ENCODE data around the gene IFT27.
A peak's percentile ranks its signal among the peaks of the same experiment; 100 is the strongest.

The IFT27 gene

DNA sequence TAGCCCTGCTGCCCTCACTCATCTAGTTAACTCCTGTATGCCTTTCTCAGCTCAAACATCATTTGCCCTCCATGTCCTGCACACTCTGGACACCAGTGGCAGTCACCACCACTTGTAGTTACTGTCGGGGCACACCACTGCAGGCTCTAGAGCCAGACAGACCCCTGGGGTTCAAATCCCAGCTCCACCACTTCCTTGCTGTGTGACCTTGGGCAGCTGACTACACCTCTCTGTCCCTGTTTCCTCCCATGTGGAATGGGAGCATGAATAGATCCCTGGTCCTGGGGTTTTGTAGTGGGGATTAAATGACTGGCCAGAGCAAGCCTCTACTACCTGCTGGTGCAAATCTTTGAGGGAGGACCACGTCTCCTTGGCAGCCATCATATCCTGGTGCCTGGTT is 7.8 kb upstream of the IFT27 start:
- TF ChIP-seq, protein P1, sequence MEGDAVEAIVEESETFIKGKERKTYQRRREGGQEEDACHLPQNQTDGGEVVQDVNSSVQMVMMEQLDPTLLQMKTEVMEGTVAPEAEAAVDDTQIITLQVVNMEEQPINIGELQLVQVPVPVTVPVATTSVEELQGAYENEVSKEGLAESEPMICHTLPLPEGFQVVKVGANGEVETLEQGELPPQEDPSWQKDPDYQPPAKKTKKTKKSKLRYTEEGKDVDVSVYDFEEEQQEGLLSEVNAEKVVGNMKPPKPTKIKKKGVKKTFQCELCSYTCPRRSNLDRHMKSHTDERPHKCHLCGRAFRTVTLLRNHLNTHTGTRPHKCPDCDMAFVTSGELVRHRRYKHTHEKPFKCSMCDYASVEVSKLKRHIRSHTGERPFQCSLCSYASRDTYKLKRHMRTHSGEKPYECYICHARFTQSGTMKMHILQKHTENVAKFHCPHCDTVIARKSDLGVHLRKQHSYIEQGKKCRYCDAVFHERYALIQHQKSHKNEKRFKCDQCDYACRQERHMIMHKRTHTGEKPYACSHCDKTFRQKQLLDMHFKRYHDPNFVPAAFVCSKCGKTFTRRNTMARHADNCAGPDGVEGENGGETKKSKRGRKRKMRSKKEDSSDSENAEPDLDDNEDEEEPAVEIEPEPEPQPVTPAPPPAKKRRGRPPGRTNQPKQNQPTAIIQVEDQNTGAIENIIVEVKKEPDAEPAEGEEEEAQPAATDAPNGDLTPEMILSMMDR (IDR thresholded peaks at IDR 0.05; ENCODE audit: insufficient read depth, low read depth, low read length, missing control alignments), result no peak
- DNase-seq (ENCODE audit: low read depth), result no peak
- no peak overlapping the region for H3K4me3 ChIP-seq (ENCODE audit: low read length)

DNA sequence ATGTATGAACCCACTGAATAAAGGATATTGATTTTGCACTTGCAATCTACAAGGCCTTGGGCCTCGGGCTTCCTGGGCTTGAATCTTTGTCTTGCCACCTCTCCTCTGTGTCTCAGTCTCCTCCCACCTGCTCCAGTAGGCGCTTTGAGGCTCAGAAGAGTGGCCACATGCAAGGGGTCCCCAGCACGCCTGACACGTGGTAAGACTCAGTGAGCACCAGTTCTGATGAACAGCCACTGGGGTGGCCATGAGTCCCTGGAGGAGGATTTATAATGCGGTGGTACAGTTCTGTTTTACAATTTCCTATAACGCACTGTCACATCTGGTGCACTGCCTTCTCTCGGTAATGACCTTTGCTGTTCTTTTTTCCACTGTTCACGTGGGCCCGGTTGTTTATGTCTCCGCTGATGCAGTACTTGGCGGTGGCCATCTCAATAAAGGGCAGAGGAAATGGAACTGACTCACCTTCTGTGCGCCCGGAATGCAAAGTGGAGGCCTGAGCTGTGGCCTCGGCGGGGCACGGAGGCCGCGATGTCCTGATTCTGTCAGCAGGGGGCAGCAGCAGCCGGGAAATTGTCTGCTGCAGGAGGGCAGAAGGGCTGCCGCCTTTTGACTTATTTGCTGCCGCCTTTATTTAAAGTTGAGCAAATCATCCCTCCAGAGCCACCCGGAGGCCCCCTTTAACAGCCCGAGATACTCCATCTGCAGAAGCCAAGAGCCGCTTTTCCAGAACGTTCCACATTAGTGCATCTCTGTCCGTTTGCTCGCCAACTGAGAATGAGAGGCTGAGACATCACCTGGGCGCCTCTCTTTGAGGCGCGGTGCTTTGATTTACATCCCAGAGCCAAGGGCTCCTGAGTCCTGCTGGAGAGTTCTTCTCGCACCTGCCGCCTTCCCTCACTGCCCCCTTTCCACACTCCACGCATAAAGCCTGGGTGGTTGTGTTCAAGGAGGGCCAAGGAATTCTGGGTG is 6.0 kb upstream of the IFT27 start:
- DNase-seq (ENCODE audit: low read depth), result peak; percentile 76
- TF ChIP-seq, protein P1 (IDR thresholded peaks at IDR 0.05; ENCODE audit: insufficient read depth, low read depth, low read length, missing control alignments), result peak; percentile 88
- H3K4me3 ChIP-seq (ENCODE audit: low read length), result no peak overlapping the region

DNA sequence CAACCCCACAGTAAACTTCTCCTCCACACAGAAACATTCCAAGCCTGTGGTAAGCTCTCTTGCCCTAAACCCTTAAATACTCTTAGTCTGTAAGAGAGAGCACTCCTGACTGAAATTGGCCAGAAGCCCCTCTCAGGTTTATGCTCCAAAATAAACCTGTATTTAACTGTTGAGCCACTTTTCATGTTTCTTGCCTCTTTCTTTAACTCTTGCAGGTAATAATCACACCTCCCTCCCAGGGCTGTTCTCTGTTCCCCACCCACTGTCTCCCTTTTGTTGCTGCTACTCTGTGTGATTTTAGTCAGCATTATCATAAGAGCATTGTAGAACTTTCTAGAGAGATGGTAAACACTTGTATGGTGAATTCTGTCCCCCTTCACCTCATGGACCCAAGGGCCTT is 2.1 kb upstream of the IFT27 start:
- TF ChIP-seq, protein P1 (IDR thresholded peaks at IDR 0.05; ENCODE audit: insufficient read depth, low read depth, low read length, missing control alignments), result no peak
- DNase-seq (ENCODE audit: low read depth), result no peak
- H3K4me3 ChIP-seq (ENCODE audit: low read length), result no peak overlapping the region

DNA sequence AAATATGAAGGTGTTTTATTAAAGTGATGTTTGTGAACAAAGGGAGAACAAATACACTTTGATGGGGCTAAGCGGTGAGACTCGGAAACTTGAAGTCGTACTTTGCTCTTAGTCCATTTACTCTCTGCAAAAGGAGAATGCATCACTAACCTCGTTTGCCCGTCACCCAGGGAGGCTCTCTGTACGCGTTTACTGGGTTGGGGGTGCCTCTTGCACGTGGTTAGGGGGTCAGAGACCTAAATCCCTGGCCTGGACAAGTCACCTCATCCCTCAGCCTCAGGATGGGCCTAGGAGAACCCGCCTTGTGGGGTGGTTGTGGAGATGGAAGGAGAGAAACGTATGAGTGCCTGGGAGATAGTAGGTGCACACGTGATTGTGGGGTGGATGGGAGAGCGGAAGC is 803 bp upstream of the IFT27 start:
- DNase-seq (ENCODE audit: low read depth), result no peak
- peak overlapping the region; percentile 30 for H3K4me3 ChIP-seq (ENCODE audit: low read length)
- TF ChIP-seq, protein P1 (IDR thresholded peaks at IDR 0.05; ENCODE audit: insufficient read depth, low read depth, low read length, missing control alignments), result no peak

DNA sequence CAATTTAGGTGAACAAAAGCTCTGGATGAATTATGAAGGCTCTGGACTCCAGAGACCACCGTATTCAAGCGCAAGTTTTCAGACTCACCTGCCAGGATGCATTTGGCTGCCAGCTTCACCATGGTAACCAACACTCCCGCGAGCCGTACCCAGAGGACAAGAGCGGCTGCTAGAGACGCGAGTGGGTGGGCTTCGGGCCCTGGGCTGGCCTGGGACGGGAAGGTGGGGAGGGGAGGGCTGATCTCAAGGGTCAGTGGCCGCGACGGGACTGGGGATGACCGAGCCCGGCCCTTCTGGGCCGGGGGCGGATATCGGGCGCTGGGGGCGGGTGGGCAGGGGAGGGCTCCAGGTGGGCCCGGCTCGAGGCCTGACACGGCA is 344 bp downstream of the IFT27 start:
- no peak for DNase-seq (ENCODE audit: low read depth)
- H3K4me3 ChIP-seq (ENCODE audit: low read length), result peak overlapping the region; percentile 66
- TF ChIP-seq, protein P1 (IDR thresholded peaks at IDR 0.05; ENCODE audit: insufficient read depth, low read depth, low read length, missing control alignments), result no peak

DNA sequence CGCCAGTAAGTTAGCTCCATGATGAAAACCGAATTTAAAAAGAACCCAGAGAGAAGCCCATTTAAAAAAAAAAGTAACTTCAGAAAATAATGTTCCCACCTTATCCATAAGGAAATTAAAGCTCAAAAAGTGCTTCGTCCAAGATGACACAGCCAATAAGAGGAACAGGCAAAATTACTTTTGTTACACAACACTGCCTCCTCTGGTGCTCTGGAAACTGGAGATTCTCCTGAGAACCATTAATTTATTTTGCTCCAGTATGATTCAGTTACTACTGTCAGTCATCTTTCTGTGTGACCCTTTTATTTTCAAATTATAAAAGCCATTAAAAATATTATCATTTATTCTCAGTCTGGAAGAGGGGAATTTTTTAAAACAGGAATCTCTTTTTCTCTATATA is 2.0 kb downstream of the IFT27 start:
- TF ChIP-seq, protein P1 (IDR thresholded peaks at IDR 0.05; ENCODE audit: insufficient read depth, low read depth, low read length, missing control alignments), result peak; percentile 60
- peak; percentile 63 for DNase-seq (ENCODE audit: low read depth)
- no peak overlapping the region for H3K4me3 ChIP-seq (ENCODE audit: low read length)

All from epithelial cell of esophagus (primary cell).